Spleen (tissue), 7 donors: ENCODE results near the gene IMMP2L.

Source experiments
- POLR2A ChIP-seq, 3 donors: fragments of 450-650 bp; IDR thresholded peaks; one replicate each; pipeline ENCODE4 v1.5.1; 2017; ENCODE audit warnings: antibody characterized with exemption in 3 of 3, mild to moderate bottlenecking in 1 of 3
- POLR2AphosphoS5 ChIP-seq, 3 donors: sonication (generic); formaldehyde crosslinking; IDR thresholded peaks; one replicate each; pipeline ENCODE4 v1.5.1; 2017; ENCODE audit warnings: antibody characterized with exemption in 3 of 3
- TF ChIP-seq, protein P1 (sequence below), 11 experiments: fragments of 200-600 bp in 7 of 11; fragments of 450-650 bp in 4 of 11; sonication (generic) in 4 of 11; IDR thresholded peaks in 8 of 11; conservative IDR thresholded peaks in 3 of 11; 1 replicate in 7 of 11; 2 replicates in 4 of 11; pipeline versions ENCODE4 v1.4.0 to v1.8.0; 2016 to 2021; ENCODE audit warnings: antibody characterized with exemption in 11 of 11, inconsistent platforms in 4 of 11, mild to moderate bottlenecking in 1 of 11
- donor health status: DM: no; HTN: no; CAD: no; lungs with moderate emphysema.
- donor health status: DM: no; HTN: no; CAD: no.
- donor health status: DM: no; HTN: no; CAD: no.

DNA sequence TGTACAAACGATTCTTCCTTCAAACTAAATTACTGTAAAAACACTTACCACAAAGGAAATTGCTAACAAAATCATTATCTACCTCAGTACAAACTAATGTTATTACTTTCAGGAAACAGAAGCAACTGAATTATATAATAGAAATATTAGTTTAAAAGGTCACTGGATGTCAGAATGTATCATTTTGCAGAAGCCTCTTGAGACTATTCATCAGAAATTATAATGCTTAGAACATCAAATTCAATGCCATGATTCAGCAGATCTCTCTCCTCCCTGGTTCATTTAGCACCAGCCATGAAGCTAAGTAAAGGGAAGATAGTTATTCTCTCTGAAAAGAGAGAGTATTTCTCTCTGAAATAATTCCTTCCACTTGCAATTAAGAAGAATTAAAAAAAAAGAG lies 223.3 kb downstream of the IMMP2L start:
- TF ChIP-seq, protein P1, sequence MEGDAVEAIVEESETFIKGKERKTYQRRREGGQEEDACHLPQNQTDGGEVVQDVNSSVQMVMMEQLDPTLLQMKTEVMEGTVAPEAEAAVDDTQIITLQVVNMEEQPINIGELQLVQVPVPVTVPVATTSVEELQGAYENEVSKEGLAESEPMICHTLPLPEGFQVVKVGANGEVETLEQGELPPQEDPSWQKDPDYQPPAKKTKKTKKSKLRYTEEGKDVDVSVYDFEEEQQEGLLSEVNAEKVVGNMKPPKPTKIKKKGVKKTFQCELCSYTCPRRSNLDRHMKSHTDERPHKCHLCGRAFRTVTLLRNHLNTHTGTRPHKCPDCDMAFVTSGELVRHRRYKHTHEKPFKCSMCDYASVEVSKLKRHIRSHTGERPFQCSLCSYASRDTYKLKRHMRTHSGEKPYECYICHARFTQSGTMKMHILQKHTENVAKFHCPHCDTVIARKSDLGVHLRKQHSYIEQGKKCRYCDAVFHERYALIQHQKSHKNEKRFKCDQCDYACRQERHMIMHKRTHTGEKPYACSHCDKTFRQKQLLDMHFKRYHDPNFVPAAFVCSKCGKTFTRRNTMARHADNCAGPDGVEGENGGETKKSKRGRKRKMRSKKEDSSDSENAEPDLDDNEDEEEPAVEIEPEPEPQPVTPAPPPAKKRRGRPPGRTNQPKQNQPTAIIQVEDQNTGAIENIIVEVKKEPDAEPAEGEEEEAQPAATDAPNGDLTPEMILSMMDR (IDR thresholded peaks at IDR 0.05 in 8 of 11, conservative IDR thresholded peaks at IDR 0.05 in 3 of 11) = no peak
- TF ChIP-seq POLR2AphosphoS5 (IDR thresholded peaks at IDR 0.05) (no peak), POLR2A (IDR thresholded peaks at IDR 0.05) (no peak)
